SK-N-MC (cell line): Measurements from ENCODE around the gene CAMK1G.

ENCODE experiments used
- EZH2 ChIP-seq: fragments of 200-600 bp; sonication (generic); IDR thresholded peaks from one replicate; pipeline ENCODE4 v1.6.1; 2017; ENCODE audit warnings: antibody characterized with exemption
- POLR2AphosphoS5 ChIP-seq: IDR thresholded peaks from 2 replicates; pipeline ENCODE4 v1.6.1; 2012; ENCODE audit warnings: mild to moderate bottlenecking, low read depth, low read length, borderline replicate concordance

- TF ChIP-seq EZH2 = no peak
- no peak for TF ChIP-seq POLR2AphosphoS5
Measured at GRCh38 chr1:209552406-209553264, 30.9 kb upstream of the CAMK1G start.
